Dedifferentiated amniotic fluid mesenchymal stem cell (primary cell): ENCODE measurements around the gene DAD1.

ENCODE experiments used
- DNase-seq: peaks from one replicate; pipeline ENCODE4 v3.0.0-alpha.2; 2016; ENCODE audit errors: extremely low spot score

DAD1 gene

GRCh38 chr14:22536853-22537338 lies 52.1 kb downstream of the DAD1 start:
- DNase-seq: peak; percentile 87

GRCh38 chr14:22535916-22536315 lies 53.1 kb downstream of the DAD1 start:
- no peak for DNase-seq

GRCh38 chr14:22535126-22535525 lies 53.9 kb downstream of the DAD1 start:
- DNase-seq: no peak

- no peak for DNase-seq
These were observed 54.5 kb downstream of the DAD1 start for GRCh38 chr14:22534547-22534946.

GRCh38 chr14:22533739-22534359 lies 55.2 kb downstream of the DAD1 start:
- no peak for DNase-seq

- no peak for DNase-seq
These were observed 55.8 kb downstream of the DAD1 start for GRCh38 chr14:22533057-22533704.

GRCh38 chr14:22532345-22533056 lies 56.5 kb downstream of the DAD1 start:
- DNase-seq: no peak

DNA sequence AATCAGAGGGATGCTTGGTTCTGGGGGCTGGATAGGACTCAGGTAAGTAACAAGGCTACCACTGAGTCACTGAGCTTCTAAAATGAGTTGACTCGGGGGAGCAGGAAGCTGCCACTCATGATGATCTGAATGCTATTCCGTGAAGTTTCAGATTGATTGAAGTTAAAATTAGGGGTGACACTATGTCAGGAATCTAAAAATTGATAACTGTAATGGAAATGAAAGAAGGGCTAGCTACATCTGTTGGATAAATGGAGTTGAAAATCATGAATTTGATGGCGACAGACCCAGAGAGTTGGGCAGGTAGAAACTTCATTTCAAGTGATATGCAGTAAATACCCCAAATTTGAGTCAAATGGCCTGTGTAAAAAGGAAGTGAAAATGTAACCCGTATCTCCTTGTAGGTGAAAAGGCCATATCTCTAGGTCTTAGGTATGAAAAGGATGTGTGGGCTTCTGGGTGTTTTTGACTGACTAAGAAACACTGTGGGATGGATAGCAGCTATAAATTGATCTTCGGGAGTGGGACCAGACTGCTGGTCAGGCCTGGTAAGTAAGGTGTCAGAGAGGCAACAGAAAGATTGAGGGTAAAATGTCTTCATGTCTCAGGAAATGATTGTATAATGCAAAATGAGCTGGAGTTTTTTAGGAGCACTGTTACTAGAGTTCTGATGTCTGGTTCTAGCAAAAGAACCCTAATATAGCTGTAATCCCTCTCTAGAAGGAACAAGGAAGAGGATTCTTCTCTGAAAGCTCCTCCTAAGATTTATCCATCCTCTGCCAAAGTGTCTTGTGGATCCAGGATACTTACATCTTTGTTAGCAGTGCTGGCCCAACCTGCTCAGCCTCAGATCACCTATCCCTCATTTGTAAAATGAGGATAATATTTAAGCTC lies 57.3 kb downstream of the DAD1 start:
- DNase-seq: no peak

DNA sequence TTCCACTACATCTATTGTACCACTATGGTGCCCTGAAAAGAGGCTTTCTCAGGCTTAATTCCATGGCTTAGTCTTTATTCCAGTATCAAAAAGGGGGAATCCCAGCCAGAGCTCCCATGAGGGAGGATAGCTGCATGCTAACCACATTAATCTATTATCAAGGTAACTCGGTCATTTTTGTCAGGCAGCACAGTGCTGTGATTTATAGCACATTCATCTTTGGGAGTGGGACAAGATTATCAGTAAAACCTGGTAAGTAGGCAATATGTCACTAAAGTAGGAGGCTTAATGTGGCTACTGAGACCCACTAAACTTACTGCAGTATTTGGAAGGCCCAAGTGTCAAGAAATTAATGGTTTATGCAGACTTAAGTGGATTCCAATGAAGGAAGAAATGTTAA lies 58.9 kb downstream of the DAD1 start:
- DNase-seq: no peak

DNA sequence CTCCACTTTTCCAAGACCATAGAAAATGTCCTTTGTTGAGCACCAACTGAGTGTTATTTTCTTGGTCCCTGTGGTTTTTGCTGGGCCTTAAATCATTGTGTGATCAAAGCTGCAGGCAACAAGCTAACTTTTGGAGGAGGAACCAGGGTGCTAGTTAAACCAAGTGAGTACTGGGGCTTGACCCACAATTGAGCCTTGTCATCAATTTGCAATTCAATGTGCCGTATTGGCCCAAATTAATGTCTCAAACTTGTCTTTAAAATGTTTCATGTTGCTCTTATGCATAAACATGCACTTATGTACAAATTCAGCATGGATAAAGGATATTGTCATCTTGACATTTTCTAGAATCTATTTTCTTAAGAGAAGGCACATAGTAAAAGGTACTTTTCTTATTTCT lies 62.3 kb downstream of the DAD1 start:
- DNase-seq: no peak

DNA sequence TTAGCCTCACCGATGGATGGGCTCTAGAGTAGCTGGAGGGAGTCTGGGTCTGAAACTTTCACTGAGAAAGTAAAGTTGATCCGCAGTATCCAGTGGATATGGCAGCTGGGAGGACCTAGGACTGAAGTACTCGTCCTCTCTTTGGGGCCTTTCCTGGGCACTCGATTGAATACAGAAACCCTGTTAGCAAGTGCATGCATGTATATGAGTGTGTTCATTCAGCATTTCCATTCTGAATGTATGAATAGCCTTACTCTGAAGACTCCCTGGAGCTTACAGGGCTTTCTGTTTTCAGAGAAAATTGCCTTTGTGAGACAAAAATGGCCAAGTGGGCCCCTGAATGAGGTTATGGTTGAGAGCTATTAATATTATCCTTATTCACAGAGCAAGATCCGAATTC lies 62.8 kb downstream of the DAD1 start:
- DNase-seq: no peak

DNA sequence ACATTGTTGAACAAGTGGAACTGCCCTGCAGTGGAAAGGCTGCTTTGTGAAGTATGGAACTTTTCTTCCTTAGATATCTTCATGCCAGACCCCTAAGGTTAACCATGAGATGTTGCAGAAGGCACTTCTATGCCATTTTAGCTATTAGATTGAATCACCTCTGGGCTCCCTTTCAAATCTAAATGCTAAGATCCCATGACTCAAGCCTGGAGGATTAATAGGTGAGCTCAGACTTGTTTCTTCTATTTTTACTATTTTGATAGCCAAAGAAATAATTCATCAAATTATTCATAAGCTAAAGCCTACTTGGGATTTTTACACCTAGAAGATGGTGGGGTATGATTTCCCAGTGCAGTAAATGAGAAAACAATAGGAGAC lies 64.3 kb downstream of the DAD1 start:
- DNase-seq: no peak

- DNase-seq: no peak
These were observed 64.8 kb downstream of the DAD1 start for GRCh38 chr14:22524115-22524783.

- DNase-seq: no peak
These were observed 65.7 kb downstream of the DAD1 start for GRCh38 chr14:22523283-22523682.

- DNase-seq: no peak
These were observed 66.5 kb downstream of the DAD1 start for GRCh38 chr14:22522466-22522957.

DNA sequence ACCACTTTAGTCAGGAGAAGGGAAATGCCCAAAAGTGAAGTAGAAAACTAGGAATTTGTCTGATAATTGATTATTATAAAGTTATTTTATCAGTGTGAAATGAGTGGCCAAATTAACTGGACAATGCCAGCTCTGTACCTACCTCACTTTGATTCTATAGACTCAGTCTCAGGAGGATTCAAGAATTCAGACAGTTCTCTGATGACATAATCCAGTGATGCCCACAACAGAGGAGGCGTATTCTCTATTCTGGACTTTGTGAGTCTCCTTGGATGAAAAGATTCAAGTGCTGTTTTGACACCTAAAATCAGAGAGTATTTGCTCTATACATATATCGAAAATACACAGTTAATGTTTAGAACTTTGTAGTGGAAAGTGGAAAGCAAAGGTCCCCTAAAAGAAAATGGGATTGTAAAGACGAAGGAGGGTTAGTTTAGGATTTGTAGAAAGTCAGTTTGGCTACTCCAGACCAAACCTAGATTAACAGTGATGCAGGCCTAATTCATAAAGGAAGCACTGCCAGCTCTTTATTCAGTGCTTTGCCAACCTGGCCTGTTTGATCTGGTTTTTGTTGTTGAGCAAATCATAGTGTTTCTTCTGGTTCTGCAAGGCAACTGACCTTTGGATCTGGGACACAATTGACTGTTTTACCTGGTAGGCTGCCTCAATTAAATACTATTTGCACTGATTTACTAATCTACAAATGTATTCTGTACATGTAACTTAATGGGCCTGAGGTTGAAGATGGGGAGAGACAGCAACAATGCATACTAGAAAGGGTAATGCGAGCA lies 67.4 kb downstream of the DAD1 start:
- no peak for DNase-seq

- DNase-seq: no peak
These were observed 68.2 kb downstream of the DAD1 start for GRCh38 chr14:22520796-22521195.

GRCh38 chr14:22519877-22520685 lies 68.9 kb downstream of the DAD1 start:
- no peak for DNase-seq

- DNase-seq: no peak
These were observed 71.0 kb downstream of the DAD1 start for GRCh38 chr14:22518073-22518472.
